Measurements from ENCODE around the gene DCAF7. TPM values are rescaled to one million over a fixed set of nuclear protein-coding genes. Genes with fewer than 3 reads are reported as not detected.

Gene DCAF7
- total RNA-seq, 1 experiment from 2014 or later = 58.9 TPM

GRCh38 chr17:63558441-63558840 is 8.2 kb downstream of the DCAF7 start:
- BruUV-seq (replicated peaks) = no TSS peak
- Mint-ChIP-seq H3K9me3 (ENCODE audit: low read depth, unreplicated experiment) (no peaks in the 10 kb centered on the region), H3K4me1 (ENCODE audit: low read depth, unreplicated experiment) (peaks cover 17% of the 10 kb centered on the region), H3K27me3 (ENCODE audit: unreplicated experiment) (no peaks in the 10 kb centered on the region), H3K27ac (ENCODE audit: unreplicated experiment) (no peak overlapping the region), H3K36me3 (ENCODE audit: insufficient read depth, unreplicated experiment) (no peaks in the 10 kb centered on the region), H3K4me3 (ENCODE audit: low read depth, unreplicated experiment) (no peak overlapping the region)
- CTCF ChIA-PET = no interaction called here
- no peak for DNase-seq
- TF ChIP-seq, protein P1, sequence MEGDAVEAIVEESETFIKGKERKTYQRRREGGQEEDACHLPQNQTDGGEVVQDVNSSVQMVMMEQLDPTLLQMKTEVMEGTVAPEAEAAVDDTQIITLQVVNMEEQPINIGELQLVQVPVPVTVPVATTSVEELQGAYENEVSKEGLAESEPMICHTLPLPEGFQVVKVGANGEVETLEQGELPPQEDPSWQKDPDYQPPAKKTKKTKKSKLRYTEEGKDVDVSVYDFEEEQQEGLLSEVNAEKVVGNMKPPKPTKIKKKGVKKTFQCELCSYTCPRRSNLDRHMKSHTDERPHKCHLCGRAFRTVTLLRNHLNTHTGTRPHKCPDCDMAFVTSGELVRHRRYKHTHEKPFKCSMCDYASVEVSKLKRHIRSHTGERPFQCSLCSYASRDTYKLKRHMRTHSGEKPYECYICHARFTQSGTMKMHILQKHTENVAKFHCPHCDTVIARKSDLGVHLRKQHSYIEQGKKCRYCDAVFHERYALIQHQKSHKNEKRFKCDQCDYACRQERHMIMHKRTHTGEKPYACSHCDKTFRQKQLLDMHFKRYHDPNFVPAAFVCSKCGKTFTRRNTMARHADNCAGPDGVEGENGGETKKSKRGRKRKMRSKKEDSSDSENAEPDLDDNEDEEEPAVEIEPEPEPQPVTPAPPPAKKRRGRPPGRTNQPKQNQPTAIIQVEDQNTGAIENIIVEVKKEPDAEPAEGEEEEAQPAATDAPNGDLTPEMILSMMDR (IDR thresholded peaks at IDR 0.05; ENCODE audit: unreplicated experiment) = no peak
- intact Hi-C loops (cut with micrococcal nuclease; ENCODE audit: unreplicated experiment) = no loop called here

- no peak overlapping the region for H3K4me3 Mint-ChIP-seq (ENCODE audit: low read depth, unreplicated experiment)
- intact Hi-C loops (cut with micrococcal nuclease; ENCODE audit: unreplicated experiment) = no loop called here
- H3K9me3 Mint-ChIP-seq (ENCODE audit: low read depth, unreplicated experiment) = no peaks in the 10 kb centered on the region
- no peak overlapping the region for H3K27ac Mint-ChIP-seq (ENCODE audit: unreplicated experiment)
- BruUV-seq (replicated peaks) = no TSS peak
- CTCF ChIA-PET = no interaction called here
- no peak for DNase-seq
- TF ChIP-seq, protein P1 (IDR thresholded peaks at IDR 0.05; ENCODE audit: unreplicated experiment) = no peak
- peaks cover 8% of the 10 kb centered on the region for H3K4me1 Mint-ChIP-seq (ENCODE audit: low read depth, unreplicated experiment)
- H3K36me3 Mint-ChIP-seq (ENCODE audit: insufficient read depth, unreplicated experiment) = no peaks in the 10 kb centered on the region
- H3K27me3 Mint-ChIP-seq (ENCODE audit: unreplicated experiment) = no peaks in the 10 kb centered on the region
Observed at GRCh38 chr17:63561819-63562218, 11.5 kb downstream of the DCAF7 start.

DNA sequence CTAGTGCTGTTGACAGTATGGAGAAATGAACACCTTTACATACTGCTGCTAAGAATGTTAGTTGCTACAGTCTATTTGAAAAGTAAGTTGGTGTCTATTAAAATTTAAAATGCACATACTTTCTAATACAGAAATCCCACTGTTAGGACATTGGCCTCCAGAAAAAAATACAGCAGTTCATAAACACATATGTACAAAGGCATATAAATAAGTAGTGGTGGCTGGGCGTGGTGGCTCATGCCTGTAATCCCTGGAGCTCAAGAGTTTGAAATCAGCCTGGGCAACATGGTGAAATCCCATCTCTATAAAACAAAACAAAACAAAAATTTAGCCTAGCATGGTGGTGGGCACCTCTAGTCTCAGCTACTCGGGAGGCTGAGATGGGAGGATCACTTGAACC is 13.1 kb downstream of the DCAF7 start:
- H3K27ac Mint-ChIP-seq (ENCODE audit: unreplicated experiment) = no peak overlapping the region
- no peak for DNase-seq
- H3K27me3 Mint-ChIP-seq (ENCODE audit: unreplicated experiment) = no peaks in the 10 kb centered on the region
- CTCF ChIA-PET = interaction anchor here (0.6 kb wide), 1 partner anchor 604 kb away, joined by 5 read pairs; no protein-coding TSS in a partner anchor
- H3K4me1 Mint-ChIP-seq (ENCODE audit: low read depth, unreplicated experiment) = no peaks in the 10 kb centered on the region
- TF ChIP-seq, protein P1 (IDR thresholded peaks at IDR 0.05; ENCODE audit: unreplicated experiment) = no peak
- H3K36me3 Mint-ChIP-seq (ENCODE audit: insufficient read depth, unreplicated experiment) = no peaks in the 10 kb centered on the region
- no TSS peak for BruUV-seq (replicated peaks)
- no peak overlapping the region for H3K4me3 Mint-ChIP-seq (ENCODE audit: low read depth, unreplicated experiment)
- intact Hi-C loops (cut with micrococcal nuclease; ENCODE audit: unreplicated experiment) = no loop called here
- H3K9me3 Mint-ChIP-seq (ENCODE audit: low read depth, unreplicated experiment) = no peaks in the 10 kb centered on the region

- no peak for DNase-seq
- no TSS peak for BruUV-seq (replicated peaks)
- Mint-ChIP-seq H3K4me3 (ENCODE audit: low read depth, unreplicated experiment) (no peak overlapping the region), H3K36me3 (ENCODE audit: insufficient read depth, unreplicated experiment) (no peaks in the 10 kb centered on the region), H3K27ac (ENCODE audit: unreplicated experiment) (no peak overlapping the region), H3K9me3 (ENCODE audit: low read depth, unreplicated experiment) (no peaks in the 10 kb centered on the region), H3K27me3 (ENCODE audit: unreplicated experiment) (no peaks in the 10 kb centered on the region), H3K4me1 (ENCODE audit: low read depth, unreplicated experiment) (no peaks in the 10 kb centered on the region)
- TF ChIP-seq, protein P1 (IDR thresholded peaks at IDR 0.05; ENCODE audit: unreplicated experiment) = no peak
- intact Hi-C loops (cut with micrococcal nuclease; ENCODE audit: unreplicated experiment) = no loop called here
- CTCF ChIA-PET = no interaction called here
Observed at GRCh38 chr17:63564562-63564961, 14.3 kb downstream of the DCAF7 start.
